ENCODE results near the gene A3GALT2.

- TF ChIP-seq CTCF (conservative IDR thresholded peaks at IDR 0.05) (no peak), ZFX (IDR thresholded peaks at IDR 0.05) (no peak)
Measured at GRCh38 chr1:33275195-33275594, 45.7 kb downstream of the A3GALT2 start.
